ENCODE results near the gene RAPGEF2. TPM values are rescaled to one million over a fixed set of nuclear protein-coding genes. Genes with fewer than 3 reads are reported as not detected.

The RAPGEF2 gene
- total RNA-seq, 3 donors from 2014 or later = 47.0 to 84.0 (median 51.5) TPM

- intact Hi-C loops (cut with DNase I; ENCODE audit: low total_unique reads) = no loop called here
- DNase-seq (ENCODE audit: low spot score in 2 of 2) = no peak
- H3K36me3 ChIP-seq = no peaks in the 10 kb centered on the region
- H3K4me3 ChIP-seq = no peak overlapping the region
- H3K9me3 ChIP-seq = no peaks in the 10 kb centered on the region
- no peaks in the 10 kb centered on the region for H3K27me3 ChIP-seq
- TF ChIP-seq POLR2AphosphoS5 (IDR thresholded peaks at IDR 0.05) (no peak), POLR2A (IDR thresholded peaks at IDR 0.05) (no peak)
- TF ChIP-seq, protein P1, sequence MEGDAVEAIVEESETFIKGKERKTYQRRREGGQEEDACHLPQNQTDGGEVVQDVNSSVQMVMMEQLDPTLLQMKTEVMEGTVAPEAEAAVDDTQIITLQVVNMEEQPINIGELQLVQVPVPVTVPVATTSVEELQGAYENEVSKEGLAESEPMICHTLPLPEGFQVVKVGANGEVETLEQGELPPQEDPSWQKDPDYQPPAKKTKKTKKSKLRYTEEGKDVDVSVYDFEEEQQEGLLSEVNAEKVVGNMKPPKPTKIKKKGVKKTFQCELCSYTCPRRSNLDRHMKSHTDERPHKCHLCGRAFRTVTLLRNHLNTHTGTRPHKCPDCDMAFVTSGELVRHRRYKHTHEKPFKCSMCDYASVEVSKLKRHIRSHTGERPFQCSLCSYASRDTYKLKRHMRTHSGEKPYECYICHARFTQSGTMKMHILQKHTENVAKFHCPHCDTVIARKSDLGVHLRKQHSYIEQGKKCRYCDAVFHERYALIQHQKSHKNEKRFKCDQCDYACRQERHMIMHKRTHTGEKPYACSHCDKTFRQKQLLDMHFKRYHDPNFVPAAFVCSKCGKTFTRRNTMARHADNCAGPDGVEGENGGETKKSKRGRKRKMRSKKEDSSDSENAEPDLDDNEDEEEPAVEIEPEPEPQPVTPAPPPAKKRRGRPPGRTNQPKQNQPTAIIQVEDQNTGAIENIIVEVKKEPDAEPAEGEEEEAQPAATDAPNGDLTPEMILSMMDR (IDR thresholded peaks at IDR 0.05) = no peak
- no peak overlapping the region for H3K27ac ChIP-seq
- no peaks in the 10 kb centered on the region for H3K4me1 ChIP-seq
Observed at GRCh38 chr4:159145318-159145991, 42.6 kb downstream of the RAPGEF2 start.

DNA sequence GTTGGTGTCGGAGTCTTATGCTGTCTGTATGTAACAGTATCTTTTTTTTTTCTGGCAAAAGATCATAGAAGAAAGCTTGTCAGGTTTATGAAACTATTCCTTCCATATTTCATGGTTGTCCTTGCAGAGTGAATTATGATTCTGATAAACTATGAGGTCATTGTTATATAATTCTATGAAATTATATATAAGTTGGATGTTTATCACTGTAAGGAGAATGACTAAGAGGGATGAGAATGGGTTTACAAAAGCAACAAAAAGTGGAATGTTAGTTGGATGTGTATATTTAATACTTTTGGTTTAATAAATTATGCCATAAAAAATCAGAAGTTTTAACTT lies 43.1 kb downstream of the RAPGEF2 start:
- no peak overlapping the region for H3K27ac ChIP-seq
- no peak for DNase-seq (ENCODE audit: low spot score in 2 of 2)
- intact Hi-C loops (cut with DNase I; ENCODE audit: low total_unique reads) = no loop called here
- H3K9me3 ChIP-seq = no peaks in the 10 kb centered on the region
- no peak overlapping the region for H3K4me3 ChIP-seq
- no peak for TF ChIP-seq POLR2AphosphoS5 (IDR thresholded peaks at IDR 0.05)
- TF ChIP-seq POLR2A (IDR thresholded peaks at IDR 0.05) = no peak
- TF ChIP-seq, protein P1 (IDR thresholded peaks at IDR 0.05) = no peak
- H3K4me1 ChIP-seq = no peaks in the 10 kb centered on the region
- H3K36me3 ChIP-seq = no peaks in the 10 kb centered on the region
- no peaks in the 10 kb centered on the region for H3K27me3 ChIP-seq

DNA sequence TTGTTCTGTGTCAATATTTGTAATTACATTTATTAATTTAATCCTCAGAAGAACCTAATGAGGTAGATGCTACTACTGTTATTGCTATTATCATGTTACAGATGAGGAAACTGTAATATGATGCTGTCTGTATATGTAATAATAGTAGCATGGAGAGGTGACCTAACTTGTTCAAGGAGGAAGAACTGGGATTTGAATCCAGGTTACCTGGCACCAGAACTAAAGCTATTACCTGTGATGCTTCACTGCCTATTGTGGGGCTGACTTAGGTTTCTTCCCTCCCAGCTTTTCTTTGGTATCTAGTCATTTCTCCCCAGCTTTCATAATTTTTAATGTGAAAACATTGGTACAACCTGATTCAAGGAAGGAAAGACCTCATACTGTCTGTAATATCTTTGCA lies 43.6 kb downstream of the RAPGEF2 start:
- H3K9me3 ChIP-seq = no peaks in the 10 kb centered on the region
- no peak overlapping the region for H3K27ac ChIP-seq
- H3K4me3 ChIP-seq = no peak overlapping the region
- H3K4me1 ChIP-seq = no peaks in the 10 kb centered on the region
- no peaks in the 10 kb centered on the region for H3K27me3 ChIP-seq
- DNase-seq (ENCODE audit: low spot score in 2 of 2) = no peak
- intact Hi-C loops (cut with DNase I; ENCODE audit: low total_unique reads) = no loop called here
- H3K36me3 ChIP-seq = no peaks in the 10 kb centered on the region
- TF ChIP-seq POLR2A (IDR thresholded peaks at IDR 0.05) (no peak), POLR2AphosphoS5 (IDR thresholded peaks at IDR 0.05) (no peak)
- TF ChIP-seq, protein P1 (IDR thresholded peaks at IDR 0.05) = no peak

DNA sequence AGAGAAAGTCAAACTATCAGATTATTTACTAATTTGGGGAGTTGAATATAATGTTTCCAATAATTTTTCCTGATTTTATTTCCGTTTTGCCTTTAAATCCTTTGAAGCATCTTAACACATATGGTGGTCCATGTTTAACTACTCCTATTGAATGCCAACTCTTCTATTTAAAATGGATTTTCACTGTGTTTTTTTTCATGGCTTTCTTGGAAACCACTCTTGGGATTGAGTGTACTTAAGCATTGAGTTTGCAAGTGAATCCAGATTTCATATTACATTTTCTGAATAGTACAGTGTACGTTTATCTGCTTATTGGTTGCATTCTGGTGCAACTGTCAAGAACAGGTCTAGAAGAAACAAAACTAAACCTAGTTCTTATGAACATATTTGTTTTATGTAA lies 45.6 kb downstream of the RAPGEF2 start:
- DNase-seq (ENCODE audit: low spot score in 2 of 2) = no peak
- Histone ChIP-seq H3K27me3 (no peaks in the 10 kb centered on the region), H3K36me3 (no peaks in the 10 kb centered on the region), H3K9me3 (no peaks in the 10 kb centered on the region), H3K4me3 (no peak overlapping the region), H3K27ac (no peak overlapping the region), H3K4me1 (no peaks in the 10 kb centered on the region)
- TF ChIP-seq POLR2AphosphoS5 (IDR thresholded peaks at IDR 0.05) (no peak), POLR2A (IDR thresholded peaks at IDR 0.05) (no peak)
- TF ChIP-seq, protein P1 (IDR thresholded peaks at IDR 0.05) = no peak
- intact Hi-C loops (cut with DNase I; ENCODE audit: low total_unique reads) = no loop called here

DNA sequence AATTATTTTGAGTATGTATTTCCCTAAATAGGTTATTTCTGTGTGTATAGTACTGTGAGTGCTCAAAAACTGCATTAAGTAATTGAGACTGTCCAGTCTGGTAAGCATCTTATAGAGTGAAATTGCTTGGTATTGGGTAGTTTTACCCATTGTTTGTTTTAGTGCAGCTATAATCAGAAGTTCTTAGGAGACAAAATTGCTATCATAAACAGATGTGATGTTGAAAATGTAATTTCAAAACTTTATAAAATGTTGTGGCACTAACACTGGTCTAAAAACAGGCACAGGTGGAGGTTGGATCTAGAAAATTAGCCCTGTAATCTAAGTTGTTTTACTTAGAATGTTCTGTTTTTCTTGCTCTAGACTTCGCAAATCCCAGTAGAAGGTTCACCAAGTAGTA lies 46.8 kb downstream of the RAPGEF2 start:
- H3K27me3 ChIP-seq = no peaks in the 10 kb centered on the region
- TF ChIP-seq, protein P1 (IDR thresholded peaks at IDR 0.05) = no peak
- TF ChIP-seq POLR2AphosphoS5 (IDR thresholded peaks at IDR 0.05) (no peak), POLR2A (IDR thresholded peaks at IDR 0.05) (no peak)
- no peak for DNase-seq (ENCODE audit: low spot score in 2 of 2)
- no peaks in the 10 kb centered on the region for H3K4me1 ChIP-seq
- no peak overlapping the region for H3K27ac ChIP-seq
- no peaks in the 10 kb centered on the region for H3K9me3 ChIP-seq
- no peak overlapping the region for H3K4me3 ChIP-seq
- intact Hi-C loops (cut with DNase I; ENCODE audit: low total_unique reads) = no loop called here
- no peaks in the 10 kb centered on the region for H3K36me3 ChIP-seq

Measured in breast epithelium (tissue), 4 donors.